HG03135 (cell line): Measurements from ENCODE around the gene ANGPTL3.
A peak's percentile ranks its signal among the peaks of the same experiment; 100 is the strongest.
"Not testable (repeated sequence)": the region's sequence is repeated elsewhere in the genome, so short reads cannot be mapped to it uniquely, and the experiment has no call there.

ENCODE experiments used
- ATAC-seq: cut with Tn5 transposase; IDR thresholded peaks from one replicate; pipeline ENCODE4 v1.9.1; 2021; ENCODE audit warnings: mild to moderate bottlenecking, moderate library complexity; ENCODE audit not compliant: unreplicated experiment

Gene ANGPTL3, protein sequence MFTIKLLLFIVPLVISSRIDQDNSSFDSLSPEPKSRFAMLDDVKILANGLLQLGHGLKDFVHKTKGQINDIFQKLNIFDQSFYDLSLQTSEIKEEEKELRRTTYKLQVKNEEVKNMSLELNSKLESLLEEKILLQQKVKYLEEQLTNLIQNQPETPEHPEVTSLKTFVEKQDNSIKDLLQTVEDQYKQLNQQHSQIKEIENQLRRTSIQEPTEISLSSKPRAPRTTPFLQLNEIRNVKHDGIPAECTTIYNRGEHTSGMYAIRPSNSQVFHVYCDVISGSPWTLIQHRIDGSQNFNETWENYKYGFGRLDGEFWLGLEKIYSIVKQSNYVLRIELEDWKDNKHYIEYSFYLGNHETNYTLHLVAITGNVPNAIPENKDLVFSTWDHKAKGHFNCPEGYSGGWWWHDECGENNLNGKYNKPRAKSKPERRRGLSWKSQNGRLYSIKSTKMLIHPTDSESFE

DNA sequence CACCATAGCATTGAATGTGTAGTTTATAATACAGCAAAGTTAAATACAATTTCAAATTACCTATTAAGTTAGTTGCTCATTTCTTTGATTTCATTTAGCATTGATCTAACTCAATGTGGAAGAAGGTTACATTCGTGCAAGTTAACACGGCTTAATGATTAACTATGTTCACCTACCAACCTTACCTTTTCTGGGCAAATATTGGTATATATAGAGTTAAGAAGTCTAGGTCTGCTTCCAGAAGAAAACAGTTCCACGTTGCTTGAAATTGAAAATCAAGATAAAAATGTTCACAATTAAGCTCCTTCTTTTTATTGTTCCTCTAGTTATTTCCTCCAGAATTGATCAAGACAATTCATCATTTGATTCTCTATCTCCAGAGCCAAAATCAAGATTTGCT, at the start of gene ANGPTL3:
ANGPTL3 (plus strand) TSS at position 240 of the 400 bp plus-strand sequence; CDS start at position 287, 47 bp downstream.
- no peak for ATAC-seq

DNA sequence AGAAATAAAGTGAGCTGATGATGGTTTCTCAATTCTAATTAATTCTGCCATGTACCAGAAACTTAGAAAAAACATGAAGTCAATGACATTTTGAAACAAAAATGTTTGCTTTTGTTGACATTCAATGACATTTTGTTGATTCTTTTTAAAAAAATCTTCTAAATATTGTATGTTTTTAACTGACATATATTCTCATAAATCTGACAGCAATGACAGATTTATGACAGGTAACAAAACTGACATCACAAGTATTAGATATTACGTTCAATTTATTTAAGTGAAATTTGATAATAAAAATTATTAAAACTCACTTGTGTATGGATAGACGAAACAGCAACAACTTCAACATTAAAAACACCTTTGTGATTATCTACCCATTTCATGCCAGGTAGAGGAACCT, 36.0 kb upstream of the ANGPTL3 start:
- ATAC-seq = no peak

DNA sequence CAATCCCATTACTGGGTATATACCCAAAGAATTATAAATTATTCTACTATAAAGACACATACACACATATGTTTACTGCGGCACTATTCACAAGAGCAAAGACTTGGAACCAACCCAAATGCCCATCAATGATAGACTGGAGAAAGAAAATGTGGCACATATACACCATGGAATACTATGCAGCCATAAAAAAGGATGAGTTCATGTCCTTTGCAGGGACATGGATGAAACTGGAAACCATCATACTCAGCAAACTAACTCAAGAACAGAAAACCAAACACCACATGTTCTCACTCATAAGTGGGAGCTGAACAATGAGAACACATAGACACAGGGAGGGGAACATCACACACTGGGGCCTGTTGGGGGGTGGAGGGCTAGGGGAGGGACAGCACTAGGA, 30.1 kb upstream of the ANGPTL3 start:
- not testable (repeated sequence) for ATAC-seq

DNA sequence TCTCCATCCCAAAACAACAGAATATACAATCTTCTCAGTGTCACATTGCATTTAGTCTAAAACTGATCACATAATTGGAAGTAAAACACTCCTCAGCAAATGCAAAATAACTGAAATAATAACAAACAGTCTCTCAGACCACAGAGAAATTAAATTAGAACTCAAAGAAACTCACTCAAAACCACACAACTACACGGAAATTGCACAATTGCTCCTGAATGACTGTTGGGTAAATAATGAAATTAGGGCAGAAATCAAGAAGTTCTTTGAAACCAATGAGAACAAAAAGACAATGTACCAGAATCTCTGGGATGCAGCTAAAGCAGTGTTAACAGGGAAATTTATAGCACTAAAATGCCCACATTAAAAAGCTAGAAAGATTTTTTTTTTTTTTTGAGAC, 29.4 kb upstream of the ANGPTL3 start:
- ATAC-seq = not testable (repeated sequence)

DNA sequence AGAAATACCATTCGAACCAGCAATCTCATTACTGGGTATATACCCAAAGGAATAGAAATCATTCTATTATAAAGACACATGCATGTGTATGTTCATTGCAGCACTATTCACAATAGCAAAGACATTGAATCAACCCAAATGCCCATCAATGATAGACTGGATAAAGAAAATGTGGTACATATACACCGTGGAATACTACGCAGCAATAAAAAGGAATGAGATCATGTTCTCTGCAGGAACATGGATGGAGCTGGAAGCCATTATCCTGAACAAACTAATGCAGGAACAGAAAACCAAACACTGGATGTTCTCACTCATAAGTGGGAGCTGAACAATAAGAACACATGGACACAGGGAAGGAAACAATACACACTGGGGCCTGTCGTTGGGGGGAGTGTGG, 25.8 kb upstream of the ANGPTL3 start:
- not testable (repeated sequence) for ATAC-seq

DNA sequence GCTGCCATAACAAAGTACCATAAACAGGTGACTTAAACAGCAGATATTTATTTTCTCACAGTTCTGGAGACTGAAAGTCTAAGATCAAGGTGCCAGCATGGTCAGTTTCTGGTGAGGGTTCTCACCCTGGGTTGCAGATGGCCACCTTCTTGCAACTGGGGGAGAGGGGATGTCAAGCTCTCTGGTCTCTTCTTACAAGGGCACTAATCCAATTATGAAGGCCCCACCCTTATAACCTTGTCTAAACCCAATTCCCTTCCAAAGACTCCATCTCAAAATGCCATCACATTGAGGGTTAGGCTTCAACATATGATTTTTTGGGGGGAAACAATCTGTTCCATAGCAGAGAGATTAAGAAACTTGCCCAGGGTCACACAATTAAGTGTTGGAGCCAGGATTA, 24.8 kb upstream of the ANGPTL3 start:
- no peak for ATAC-seq

DNA sequence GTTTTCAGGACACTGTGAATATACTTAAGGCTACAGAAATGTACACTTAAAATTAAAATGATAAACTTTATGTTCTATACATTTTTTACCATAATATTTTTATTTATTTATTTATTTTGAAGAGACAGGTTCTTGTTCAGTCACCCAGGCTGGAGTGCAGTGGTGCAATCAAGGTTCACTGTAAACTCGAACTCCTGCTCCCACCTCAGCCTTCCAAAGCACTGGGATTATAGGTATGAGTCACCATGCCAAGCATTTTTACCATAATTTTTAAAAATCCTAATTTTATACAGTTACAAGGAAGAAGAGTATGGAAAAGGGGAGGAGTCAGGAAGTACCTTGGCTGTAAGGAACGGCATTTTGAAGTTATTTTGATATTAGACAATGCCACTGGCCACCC, 23.6 kb upstream of the ANGPTL3 start:
- ATAC-seq = no peak

DNA sequence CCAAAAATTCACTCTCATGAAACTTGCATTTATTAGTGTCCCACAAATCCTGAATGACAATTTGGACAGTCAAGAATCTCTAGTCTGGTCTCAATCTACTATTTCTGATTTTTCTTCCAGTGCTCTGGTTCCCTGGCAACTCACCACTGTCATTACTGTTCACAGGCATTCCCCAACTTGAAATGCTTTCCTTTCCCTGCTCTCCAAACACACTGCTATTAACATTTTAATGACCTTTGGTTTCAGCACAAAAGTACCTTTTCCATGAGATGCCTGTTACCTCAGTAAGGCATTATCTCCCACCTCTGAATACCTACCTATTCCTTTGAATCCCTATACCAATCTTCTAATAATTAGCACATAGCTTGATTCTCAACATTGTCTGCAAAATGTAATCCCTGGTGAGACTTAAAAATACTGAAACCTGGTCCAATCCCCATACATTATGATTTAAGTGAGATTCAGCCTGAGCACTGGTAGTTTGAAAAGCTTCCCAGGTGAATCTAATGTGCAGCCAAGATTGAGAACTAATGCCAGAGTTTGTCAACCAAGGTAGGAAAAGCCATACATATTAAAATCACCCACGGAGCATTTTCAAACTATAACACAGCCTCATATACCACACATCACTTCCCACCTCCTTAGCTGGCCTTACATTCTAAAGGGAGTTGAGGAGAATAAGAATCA, 11.7 kb upstream of the ANGPTL3 start:
- ATAC-seq = no peak

DNA sequence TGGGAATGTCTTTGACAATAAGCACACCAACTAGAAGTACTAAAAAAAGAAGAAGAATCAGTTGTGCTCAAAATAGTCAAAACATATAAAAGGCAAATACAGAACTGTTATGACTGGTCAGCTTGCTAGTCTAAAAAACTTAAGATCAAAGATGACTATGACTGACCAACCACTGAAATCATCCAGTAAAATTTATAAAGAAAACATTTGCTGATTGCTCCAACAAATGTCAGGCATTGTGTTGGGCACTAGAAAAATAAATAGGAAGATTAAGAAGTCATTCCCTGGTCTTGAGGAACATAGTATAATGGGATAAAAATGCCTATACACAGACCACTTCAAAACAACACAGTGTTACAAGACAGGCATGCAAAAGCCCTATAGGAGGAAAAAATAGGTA, 9.3 kb upstream of the ANGPTL3 start:
- ATAC-seq = no peak

DNA sequence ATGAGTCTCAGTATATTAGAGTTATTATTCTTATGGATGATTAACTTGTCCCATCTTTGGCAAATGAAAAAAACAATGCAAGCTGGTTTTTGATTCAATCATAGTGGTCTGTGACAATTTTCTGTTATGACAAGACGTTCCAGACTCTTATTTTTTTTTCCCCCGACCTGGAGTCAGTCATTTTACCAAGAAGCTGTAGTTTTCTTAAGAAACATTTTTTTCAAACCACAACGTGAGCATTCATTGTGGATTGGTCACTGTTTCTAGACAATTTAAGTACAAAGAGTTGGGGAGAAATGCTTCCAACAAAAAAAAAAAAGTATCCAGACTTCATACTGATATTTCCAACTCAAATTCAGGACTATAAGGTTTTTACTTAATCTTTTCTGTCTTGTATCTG, 8.0 kb upstream of the ANGPTL3 start:
- no peak for ATAC-seq

DNA sequence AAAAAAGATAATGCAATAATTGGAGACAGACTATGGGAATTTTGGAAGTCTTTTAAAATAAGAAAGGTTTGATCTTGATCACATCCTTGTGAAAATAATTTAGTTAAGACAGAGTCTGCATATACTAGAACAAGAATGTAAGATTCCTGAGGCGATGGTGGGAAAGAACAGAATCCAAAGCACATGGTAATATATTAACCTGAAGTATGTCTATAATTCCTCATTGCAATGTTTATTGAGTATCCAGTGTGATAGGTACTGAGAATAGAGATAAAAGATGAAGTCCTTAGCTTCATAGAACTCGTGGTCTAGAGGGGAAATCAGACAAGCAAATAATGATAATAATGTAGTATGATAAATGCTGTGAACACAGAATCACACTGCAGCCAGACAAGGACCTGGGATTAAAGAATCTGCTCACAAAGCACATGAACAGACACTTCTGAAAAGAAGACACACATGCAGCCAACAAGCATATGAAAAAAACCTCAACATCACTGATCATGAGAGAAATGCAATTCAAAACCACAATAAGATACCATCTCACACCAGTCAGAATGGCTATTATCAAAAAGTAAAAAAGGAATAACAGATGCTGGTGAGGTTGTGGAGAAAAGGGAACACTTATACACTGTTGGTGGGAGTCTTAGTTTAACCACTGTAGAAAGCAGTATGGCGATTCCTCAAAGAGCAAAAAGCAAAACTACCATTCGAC, 6.9 kb upstream of the ANGPTL3 start:
- ATAC-seq = no peak

DNA sequence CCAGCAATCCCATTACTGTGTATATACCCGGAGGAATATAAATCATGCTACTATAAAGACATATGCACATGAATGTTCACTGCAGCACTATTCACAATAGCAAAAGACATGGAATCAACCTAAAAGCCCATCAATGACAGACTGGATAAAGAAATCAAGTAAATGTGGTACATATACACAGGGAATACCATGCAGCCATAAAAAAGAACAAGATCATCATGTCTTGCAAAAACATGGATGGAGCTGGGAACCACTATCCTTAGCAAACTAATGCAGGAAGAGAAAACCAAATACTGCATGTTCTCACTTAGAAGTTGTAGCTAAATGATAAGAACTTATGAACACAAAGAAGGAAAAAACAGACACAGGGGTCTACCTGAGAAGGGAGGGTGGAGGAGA, 6.4 kb upstream of the ANGPTL3 start:
- no peak for ATAC-seq

DNA sequence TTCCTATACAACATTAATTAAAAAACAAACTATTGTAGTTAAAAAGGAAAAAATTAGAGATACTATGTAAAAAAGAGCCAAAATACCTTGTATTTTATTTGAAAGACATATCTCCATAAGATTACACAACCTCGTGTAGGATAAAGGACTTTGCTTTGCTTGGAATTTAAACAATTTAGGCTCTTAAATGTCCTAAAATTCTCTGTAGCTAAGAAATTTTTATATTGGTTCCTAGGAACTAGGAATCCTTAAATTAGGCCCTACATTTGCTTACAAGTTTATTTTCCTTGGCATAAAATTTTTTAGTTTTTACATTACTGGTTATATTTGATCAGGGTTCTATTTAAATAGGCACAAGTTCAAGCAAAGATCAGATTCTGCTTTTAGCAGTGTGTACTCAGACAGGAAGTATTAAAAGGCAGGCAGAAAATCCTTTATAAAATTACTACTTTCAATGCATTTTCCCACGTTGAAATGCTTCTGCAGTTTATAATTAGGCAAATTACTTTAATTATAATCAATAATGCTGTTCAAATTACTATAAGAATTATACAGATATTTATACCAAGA, 3.4 kb upstream of the ANGPTL3 start:
- ATAC-seq = no peak

DNA sequence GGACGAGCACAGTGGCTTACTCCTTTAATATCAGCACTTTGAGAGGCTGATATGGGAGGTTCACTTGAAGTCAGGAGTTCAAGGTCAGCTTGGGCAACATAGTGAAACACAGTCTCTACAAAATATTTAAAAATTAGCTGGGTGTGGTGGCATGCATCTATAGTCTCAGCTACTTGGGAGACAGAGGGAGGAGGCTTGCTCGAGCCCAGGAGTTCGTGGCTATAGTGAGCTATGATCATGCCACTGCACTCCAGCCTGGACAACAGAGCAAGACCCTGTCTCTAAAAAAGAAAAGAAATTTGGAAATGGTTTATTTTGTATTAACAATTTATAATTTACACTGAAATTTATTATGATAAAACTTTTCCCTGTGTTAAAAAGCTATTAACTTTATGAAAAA, 1.7 kb upstream of the ANGPTL3 start:
- no peak for ATAC-seq

DNA sequence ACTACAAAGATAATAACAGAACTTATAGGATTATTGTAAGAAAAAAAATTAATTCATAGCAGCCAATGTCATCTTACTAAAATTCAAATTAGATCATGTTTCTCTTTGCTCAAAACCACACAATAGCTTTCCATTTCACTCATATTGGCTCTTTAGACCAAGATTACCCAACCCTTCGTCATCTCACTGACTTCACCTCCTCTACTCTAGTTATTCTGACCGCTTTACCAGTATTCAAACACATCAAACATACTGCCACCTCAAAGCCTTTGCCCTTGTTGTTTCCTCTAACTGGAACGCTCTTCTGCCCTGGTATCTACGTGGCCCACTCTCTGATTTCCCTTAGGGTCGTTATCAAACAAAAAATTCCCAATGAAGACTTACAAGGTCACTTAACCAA, 1.7 kb downstream of the ANGPTL3 start:
- ATAC-seq = no peak

DNA sequence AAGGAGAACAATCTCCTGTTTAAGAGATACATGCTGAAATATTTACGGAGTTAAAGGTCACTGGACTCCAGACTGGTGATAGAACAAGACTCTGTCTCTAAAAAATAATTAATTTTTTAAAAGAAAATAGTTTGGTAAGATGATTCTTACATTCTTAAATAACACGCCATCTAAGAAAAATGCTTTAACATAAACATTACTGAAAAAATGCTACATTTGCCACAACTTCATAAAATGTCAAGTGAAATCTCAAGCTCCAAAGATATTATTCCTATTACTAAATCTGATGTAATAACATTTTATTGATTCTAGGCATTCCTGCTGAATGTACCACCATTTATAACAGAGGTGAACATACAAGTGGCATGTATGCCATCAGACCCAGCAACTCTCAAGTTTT, 4.1 kb downstream of the ANGPTL3 start:
- no peak for ATAC-seq

DNA sequence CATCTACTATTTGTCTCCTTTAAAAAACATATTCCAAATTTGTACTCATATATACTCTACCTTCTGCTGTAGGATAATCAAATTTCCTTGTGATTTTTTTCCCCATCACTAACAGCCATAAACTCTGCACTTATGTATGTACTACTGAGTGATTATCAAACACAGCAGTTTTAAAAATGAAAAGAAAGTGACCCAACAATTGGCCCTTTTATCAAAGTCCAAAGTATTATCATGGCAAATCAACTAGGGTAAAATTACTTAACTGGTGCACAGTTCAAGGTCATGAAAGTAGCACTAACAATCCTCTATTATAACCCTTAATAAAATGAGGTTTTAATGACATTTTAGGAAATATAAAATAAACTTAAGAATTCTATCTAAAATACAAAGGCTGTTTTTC, 11.6 kb downstream of the ANGPTL3 start:
- no peak for ATAC-seq

DNA sequence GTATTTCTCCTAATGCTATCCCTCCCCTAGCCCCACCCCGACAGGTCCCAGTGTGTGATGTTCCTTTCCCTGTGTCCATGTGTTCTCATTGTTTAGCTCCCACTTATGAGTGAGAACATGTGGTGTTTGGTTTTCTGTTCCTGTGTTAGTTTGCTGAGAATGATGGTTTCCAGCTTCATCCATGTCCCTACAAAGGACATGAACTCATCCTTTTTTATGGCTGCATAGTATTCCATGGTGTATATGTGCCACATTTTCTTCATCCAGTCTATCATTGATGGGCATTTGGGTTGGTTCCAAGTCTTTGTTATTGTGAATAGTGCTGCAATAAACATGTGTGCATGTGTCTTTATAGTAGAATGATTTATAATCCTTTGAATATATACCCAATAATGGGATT, 13.3 kb downstream of the ANGPTL3 start:
- not testable (repeated sequence) for ATAC-seq

DNA sequence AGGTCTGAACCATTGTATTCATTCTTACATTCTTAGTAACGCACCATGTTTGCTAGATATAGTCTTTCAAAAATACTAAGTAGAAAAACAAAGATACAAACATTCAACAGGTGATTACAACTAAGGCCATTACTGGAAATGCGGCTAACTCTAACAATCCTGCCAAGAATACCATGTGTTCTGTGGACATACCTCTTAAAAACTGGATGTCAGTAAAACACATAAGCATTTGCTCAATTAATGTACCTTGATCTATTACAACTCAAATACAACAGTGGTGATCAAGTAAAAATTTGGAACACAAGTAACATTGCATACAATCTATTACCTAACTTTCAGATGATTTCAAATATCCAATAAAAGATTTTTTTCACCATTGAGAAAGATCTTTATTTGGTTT, 15.4 kb downstream of the ANGPTL3 start:
- no peak for ATAC-seq

DNA sequence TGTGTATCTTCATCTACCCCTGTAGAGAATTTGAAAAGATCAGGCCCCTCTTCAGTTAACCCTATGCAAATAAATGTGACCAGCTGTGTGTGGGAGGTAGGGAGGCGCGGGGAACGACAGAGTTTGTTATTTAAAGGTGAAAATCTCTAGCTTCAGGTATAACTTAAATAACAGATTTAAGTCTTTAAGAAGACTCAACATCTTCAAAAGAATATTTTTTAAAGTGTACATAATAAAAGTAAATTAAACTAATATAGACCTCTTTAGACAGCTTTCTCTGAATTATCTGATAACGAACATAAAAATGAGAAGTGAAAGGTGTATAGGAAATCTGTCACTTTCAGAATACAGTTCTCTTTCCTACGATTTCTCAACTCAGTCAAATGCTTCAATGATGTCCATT, 16.0 kb downstream of the ANGPTL3 start:
- peak; percentile 96 for ATAC-seq

DNA sequence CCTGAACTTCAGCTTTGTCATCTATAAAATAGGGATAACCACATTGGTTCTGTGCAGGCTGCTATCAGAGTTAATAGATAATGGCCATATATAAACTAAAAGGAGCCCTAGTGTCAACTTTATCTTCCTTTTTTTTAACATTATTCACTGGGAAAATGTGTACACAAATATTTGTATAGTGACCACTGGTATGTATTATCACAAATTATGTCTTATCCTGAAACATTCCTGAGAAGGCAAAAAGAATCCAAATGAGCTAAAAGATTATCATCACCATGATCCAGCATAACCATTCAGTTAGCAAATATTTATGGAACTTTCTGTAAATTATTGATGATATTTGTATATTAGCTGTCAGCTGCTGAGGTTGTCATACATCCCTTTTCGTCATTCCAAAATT, 16.6 kb downstream of the ANGPTL3 start:
- no peak for ATAC-seq
